Ammon's horn (tissue), 1 donor: ENCODE results near the gene MFAP1.
A peak's percentile ranks its signal among the peaks of the same experiment; 100 is the strongest.

ENCODE experiments used
- DNase-seq: peaks from one replicate; pipeline ENCODE4 v3.0.0-alpha.2; 2016; ENCODE audit warnings: low spot score

Gene MFAP1

DNA sequence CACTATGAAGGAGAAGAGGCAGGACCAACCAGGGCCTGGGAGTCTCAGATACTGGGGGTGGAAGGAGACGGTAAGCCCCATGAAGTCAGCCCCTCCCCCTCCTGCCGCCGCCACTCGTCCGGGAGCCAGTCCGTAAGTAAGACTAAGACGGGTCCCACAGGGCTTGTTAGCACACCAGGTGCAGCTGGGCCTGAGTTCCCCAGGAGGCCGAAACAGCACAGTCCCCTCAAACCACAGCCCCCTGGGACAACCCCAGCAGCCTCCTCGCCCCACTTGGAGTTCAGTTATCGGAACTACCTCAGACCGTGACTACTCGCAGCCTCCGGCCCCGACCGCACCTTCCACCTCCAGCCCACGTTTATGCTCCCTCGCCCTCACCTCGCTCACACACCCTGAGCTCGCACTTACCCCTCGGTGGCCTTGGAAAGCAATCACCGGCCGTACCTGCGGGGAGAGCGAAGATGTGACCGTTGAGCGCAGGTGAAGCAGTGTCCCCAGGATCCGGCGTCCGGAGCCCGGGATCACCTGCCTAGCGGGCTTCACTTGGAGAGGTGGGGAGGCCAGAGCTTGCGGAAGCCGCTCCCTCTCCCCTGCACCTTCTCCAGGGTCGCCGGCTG, 48.3 kb downstream of the MFAP1 start:
- DNase-seq = no peak

DNA sequence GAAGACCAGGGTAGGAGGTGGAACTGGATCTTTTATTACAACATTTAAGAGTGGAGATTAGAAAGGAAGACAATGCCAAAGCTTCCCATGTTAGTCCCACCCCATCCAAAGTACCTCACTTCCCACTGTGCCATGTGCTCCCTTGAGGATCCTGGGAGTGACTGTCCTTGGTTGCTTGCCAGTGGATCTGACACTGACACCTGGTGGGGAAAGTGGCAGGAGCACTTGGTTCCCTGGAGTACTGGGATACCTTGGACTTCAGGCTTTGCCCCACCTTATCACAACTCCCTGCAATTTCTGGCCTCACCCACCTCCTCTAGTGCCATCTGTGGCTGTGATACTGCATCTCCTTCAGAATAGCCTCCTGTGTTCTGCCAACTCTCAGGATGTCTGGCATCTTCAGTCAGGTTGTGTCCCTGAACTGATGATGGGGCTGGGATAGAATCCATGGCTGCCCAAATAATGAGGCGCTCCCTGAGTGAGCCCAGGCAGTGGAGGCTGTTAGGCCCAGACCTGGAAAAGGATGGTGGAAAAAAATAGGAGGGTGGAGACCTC, 49.0 kb downstream of the MFAP1 start:
- no peak for DNase-seq

GRCh38 chr15:43774062-43774461, 50.4 kb downstream of the MFAP1 start:
- DNase-seq = no peak

DNA sequence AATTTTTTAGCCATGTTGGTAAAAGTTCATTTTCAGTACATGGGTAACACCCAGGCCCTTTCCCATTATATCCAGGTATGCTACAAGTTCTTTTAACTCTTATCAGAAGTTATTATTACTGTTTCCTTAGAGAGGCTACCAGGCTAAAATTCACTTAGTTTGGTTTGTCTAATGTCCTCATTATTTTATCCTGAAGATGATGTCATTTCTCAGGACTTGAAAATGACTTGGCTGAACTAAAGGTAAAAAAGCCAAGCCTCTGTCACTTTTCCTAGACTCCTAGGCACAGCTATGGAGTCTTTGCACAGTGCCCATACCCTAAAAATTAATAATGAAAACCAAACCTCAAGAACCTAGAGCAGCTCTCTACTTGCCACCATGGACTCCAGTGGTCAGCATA, 51.9 kb downstream of the MFAP1 start:
- no peak for DNase-seq

- DNase-seq = no peak
Observed at GRCh38 chr15:43771816-43772215, 52.7 kb downstream of the MFAP1 start.

DNA sequence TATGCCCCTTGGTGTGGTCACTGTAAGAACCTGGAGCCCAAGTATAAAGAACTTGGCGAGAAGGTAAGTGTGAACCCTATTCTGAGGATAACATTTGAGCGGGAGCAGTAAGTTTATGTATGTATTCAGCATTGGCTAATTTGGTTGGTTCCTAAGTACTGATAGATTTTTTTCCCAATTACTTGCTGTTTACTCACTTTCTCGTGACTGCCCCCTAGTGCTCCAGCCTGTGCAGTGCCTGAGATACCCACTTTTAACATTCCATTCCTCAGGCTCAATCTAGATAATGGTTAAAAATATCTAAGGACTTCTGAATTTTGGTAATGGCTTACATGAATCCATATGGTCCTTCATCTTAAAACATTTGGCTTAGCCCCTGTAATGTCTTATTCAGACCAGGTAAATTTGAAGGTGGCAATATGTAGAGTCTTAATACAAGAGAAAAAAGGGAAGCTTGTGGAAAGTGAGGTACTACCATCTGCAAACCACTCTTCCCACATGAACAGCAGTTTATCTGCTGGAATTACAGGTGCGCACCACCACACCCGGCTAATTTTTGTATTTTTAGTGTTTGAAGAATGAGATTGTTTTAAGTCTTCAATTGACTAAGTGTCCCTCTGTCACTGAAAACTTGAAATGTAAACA, 54.8 kb downstream of the MFAP1 start:
- DNase-seq = peak; percentile 73

- no peak for DNase-seq
Observed at GRCh38 chr15:43763819-43764446, 60.6 kb downstream of the MFAP1 start.

GRCh38 chr15:43762824-43763223, 61.7 kb downstream of the MFAP1 start:
- DNase-seq = no peak
